Neuronal stem cell (in vitro differentiated cells): Measurements from ENCODE around the gene TP53BP2.

ENCODE experiments used
- DNase-seq: peaks from one replicate; pipeline ENCODE4 v3.0.0-alpha.2; 2013; ENCODE audit warnings: low spot score
- H2AFZ ChIP-seq: one replicate; pipeline ENCODE4 v1.6.1; 2013; ENCODE audit warnings: mild to moderate bottlenecking, low read length, inconsistent platforms
- H2AK5ac ChIP-seq: 2 replicates; pipeline ENCODE4 v1.6.1; 2013; ENCODE audit warnings: low read depth, mild to moderate bottlenecking, inconsistent platforms, low read length, moderate library complexity, mixed read lengths
- H2BK120ac ChIP-seq: 2 replicates; pipeline ENCODE4 v1.6.1; 2013; ENCODE audit warnings: low read depth, mild to moderate bottlenecking, inconsistent platforms, low read length, moderate library complexity, mixed read lengths
- H2BK12ac ChIP-seq: one replicate; pipeline ENCODE4 v1.6.1; 2013; ENCODE audit warnings: low read length, inconsistent platforms
- H2BK15ac ChIP-seq: 2 replicates; pipeline ENCODE4 v1.6.1; 2013; ENCODE audit warnings: mild to moderate bottlenecking, low read length, inconsistent platforms, mixed read lengths
- H2BK5ac ChIP-seq: one replicate; pipeline ENCODE4 v1.6.1; 2013; ENCODE audit warnings: inconsistent platforms, mild to moderate bottlenecking, low read length, moderate library complexity
- H3K14ac ChIP-seq: one replicate; pipeline ENCODE4 v1.6.1; 2013; ENCODE audit warnings: low read length, inconsistent platforms
- H3K18ac ChIP-seq: 2 replicates; pipeline ENCODE4 v1.6.1; 2013; ENCODE audit warnings: low read length, inconsistent platforms
- H3K23ac ChIP-seq: 2 replicates; pipeline ENCODE4 v1.6.1; 2013; ENCODE audit warnings: low read depth, mild to moderate bottlenecking, mixed read lengths, low read length, inconsistent platforms; ENCODE audit not compliant: poor library complexity
- H3K27ac ChIP-seq: replicated peaks from 3 replicates; pipeline ENCODE4 v1.5.1; 2013; ENCODE audit warnings: low read length, inconsistent platforms
- H3K27me3 ChIP-seq, 3 experiments: 2 replicates each; pipeline ENCODE4 v1.6.1; 2013; ENCODE audit warnings: low read length in 3 of 3, mild to moderate bottlenecking in 2 of 3, inconsistent platforms in 1 of 3, low read depth in 1 of 3, mixed read lengths in 1 of 3, moderate library complexity in 1 of 3; ENCODE audit not compliant: control insufficient read depth in 3 of 3, insufficient read depth in 3 of 3
- H3K36me3 ChIP-seq, 2 donors: replicated peaks in 1 of 2; 2 replicates each; pipeline ENCODE4 v1.6.1; 2013; ENCODE audit warnings: low read length in 2 of 2; ENCODE audit not compliant: control insufficient read depth in 2 of 2, insufficient read depth in 2 of 2
- H3K4ac ChIP-seq: 2 replicates; pipeline ENCODE4 v1.6.1; 2013; ENCODE audit warnings: inconsistent platforms, mild to moderate bottlenecking, low read length, moderate library complexity
- H3K4me1 ChIP-seq, 2 donors: 1 replicate in 1 of 2; 2 replicates in 1 of 2; pipeline ENCODE4 v1.6.1; 2013; ENCODE audit warnings: low read length in 2 of 2, low read depth in 1 of 2; ENCODE audit not compliant: control insufficient read depth in 2 of 2, insufficient read depth in 1 of 2
- H3K4me2 ChIP-seq: one replicate; pipeline ENCODE4 v1.6.1; 2013; ENCODE audit warnings: mild to moderate bottlenecking, low read length, inconsistent platforms; ENCODE audit not compliant: insufficient read depth, poor library complexity, severe bottlenecking
- H3K4me3 ChIP-seq, 2 donors: 2 replicates each; pipeline ENCODE4 v1.5.1; 2013; ENCODE audit warnings: low read length in 2 of 2, mild to moderate bottlenecking in 2 of 2, inconsistent platforms in 1 of 2, moderate library complexity in 1 of 2
- H3K79me1 ChIP-seq: one replicate; pipeline ENCODE4 v1.6.1; 2013; ENCODE audit warnings: low read depth, mild to moderate bottlenecking, inconsistent platforms, low read length, moderate library complexity
- H3K9ac ChIP-seq: one replicate; pipeline ENCODE4 v1.6.1; 2013; ENCODE audit warnings: mild to moderate bottlenecking, low read depth, low read length, inconsistent platforms; ENCODE audit not compliant: poor library complexity
- H3K9me3 ChIP-seq, 2 donors: replicated peaks in 1 of 2; 2 replicates each; pipeline versions ENCODE3 to v1.6.1; 2013; ENCODE audit warnings: low read length in 2 of 2, mild to moderate bottlenecking in 2 of 2, inconsistent platforms in 1 of 2, low read depth in 1 of 2, mixed read lengths in 1 of 2, moderate library complexity in 1 of 2; ENCODE audit not compliant: control insufficient read depth in 2 of 2, insufficient read depth in 1 of 2
- H4K8ac ChIP-seq: one replicate; pipeline ENCODE4 v1.6.1; 2013; ENCODE audit warnings: low read depth, mild to moderate bottlenecking, inconsistent platforms, low read length, moderate library complexity
- H4K91ac ChIP-seq: one replicate; pipeline ENCODE4 v1.6.1; 2013; ENCODE audit warnings: low read length, low read depth, mild to moderate bottlenecking, inconsistent platforms; ENCODE audit not compliant: poor library complexity
- WGBS, 2 donors: extraction: QIAGEN DNeasy Blood & Tissue Kit; methylation state at CpG; one replicate each; pipeline ENCODE4 v1.1.7; 2013; ENCODE audit warnings: missing lambda C conversion rate in 2 of 2, mixed read lengths in 1 of 2; ENCODE audit not compliant: insufficient read length in 2 of 2, insufficient replicate concordance in 1 of 2; ENCODE audit errors: extremely low coverage in 2 of 2; 5-methylcytosine and 5-hydroxymethylcytosine counted together

TP53BP2 gene

GRCh38 chr1:223815020-223815853 lies 30.5 kb downstream of the TP53BP2 start:
- Histone ChIP-seq H3K27me3 (no peaks in the 10 kb centered on the region), H3K23ac (no peak overlapping the region), H2AFZ (no peak overlapping the region), H4K8ac (no peak overlapping the region), H3K36me3 (peaks cover 11 to 90% of the 10 kb centered on the region in 2 donors), H3K4ac (no peak overlapping the region), H3K4me3 (no peak overlapping the region), H3K79me1 (no peaks in the 10 kb centered on the region), H2BK12ac (no peak overlapping the region), H2BK120ac (no peak overlapping the region), H2AK5ac (no peak overlapping the region), H3K9ac (no peak overlapping the region), H3K9me3 (no peaks in the 10 kb centered on the region), H2BK5ac (no peak overlapping the region), H3K4me1 (no peaks in the 10 kb centered on the region), H3K4me2 (no peak overlapping the region), H3K18ac (no peak overlapping the region), H3K27ac (no peak overlapping the region), H3K14ac (no peak overlapping the region), H4K91ac (no peak overlapping the region), H2BK15ac (no peak overlapping the region)
- DNase-seq: no peak
- WGBS, 2 donors: no CpG with 5 or more reads among the region's 4 CpGs

- no peaks in the 10 kb centered on the region for H3K79me1 ChIP-seq
- H3K36me3 ChIP-seq: peaks cover 9 to 91% of the 10 kb centered on the region in 2 donors
- H3K14ac ChIP-seq: no peak overlapping the region
- H3K4me2 ChIP-seq: no peak overlapping the region
- H3K18ac ChIP-seq: no peak overlapping the region
- no peak overlapping the region for H2AFZ ChIP-seq
- H2BK15ac ChIP-seq: no peak overlapping the region
- H2BK5ac ChIP-seq: no peak overlapping the region
- no peak overlapping the region for H2BK12ac ChIP-seq
- H4K8ac ChIP-seq: no peak overlapping the region
- no peaks in the 10 kb centered on the region for H3K4me1 ChIP-seq
- no peak overlapping the region for H3K27ac ChIP-seq
- H3K9me3 ChIP-seq: no peaks in the 10 kb centered on the region
- H3K4ac ChIP-seq: no peak overlapping the region
- H2BK120ac ChIP-seq: no peak overlapping the region
- H2AK5ac ChIP-seq: no peak overlapping the region
- DNase-seq: no peak
- H3K23ac ChIP-seq: no peak overlapping the region
- no peaks in the 10 kb centered on the region for H3K27me3 ChIP-seq
- no peak overlapping the region for H3K9ac ChIP-seq
- no peak overlapping the region for H4K91ac ChIP-seq
- H3K4me3 ChIP-seq: no peak overlapping the region
These were observed 32.1 kb downstream of the TP53BP2 start for GRCh38 chr1:223813645-223814044.

GRCh38 chr1:223811634-223812101 lies 34.1 kb downstream of the TP53BP2 start:
- Histone ChIP-seq H3K9ac (no peak overlapping the region), H3K27ac (no peak overlapping the region), H4K91ac (no peak overlapping the region), H3K4me2 (no peak overlapping the region), H3K18ac (no peak overlapping the region), H3K23ac (no peak overlapping the region), H2BK120ac (no peak overlapping the region), H3K4me1 (no peaks in the 10 kb centered on the region), H3K36me3 (peaks cover 10 to 96% of the 10 kb centered on the region in 2 donors), H3K27me3 (no peaks in the 10 kb centered on the region), H3K79me1 (no peaks in the 10 kb centered on the region), H2BK5ac (no peak overlapping the region), H2BK12ac (no peak overlapping the region), H3K4me3 (no peak overlapping the region), H2BK15ac (no peak overlapping the region), H4K8ac (no peak overlapping the region), H3K4ac (no peak overlapping the region), H2AFZ (no peak overlapping the region), H3K14ac (no peak overlapping the region), H3K9me3 (peaks cover 0 to 11% of the 10 kb centered on the region in 2 donors), H2AK5ac (no peak overlapping the region)
- WGBS, 2 donors: no CpG with 5 or more reads among the region's 3 CpGs
- no peak for DNase-seq

GRCh38 chr1:223810586-223810985 lies 35.2 kb downstream of the TP53BP2 start:
- no CpG with 5 or more reads among the region's 2 CpGs for WGBS, 2 donors
- peaks cover 14 to 96% of the 10 kb centered on the region in 2 donors for H3K36me3 ChIP-seq

More at GRCh38 chr1:223810586-223810985, 35.2 kb downstream of the TP53BP2 start:
- Histone ChIP-seq H2AFZ (no peak overlapping the region), H3K4me2 (no peak overlapping the region), H3K14ac (no peak overlapping the region), H3K9me3 (peaks cover 0 to 11% of the 10 kb centered on the region in 2 donors), H3K4ac (no peak overlapping the region), H3K18ac (no peak overlapping the region), H2AK5ac (no peak overlapping the region), H2BK5ac (no peak overlapping the region), H3K27me3 (no peaks in the 10 kb centered on the region), H4K91ac (no peak overlapping the region), H2BK120ac (no peak overlapping the region), H3K4me3 (no peak overlapping the region), H3K23ac (no peak overlapping the region), H3K27ac (no peak overlapping the region), H3K79me1 (no peaks in the 10 kb centered on the region), H3K4me1 (no peaks in the 10 kb centered on the region), H4K8ac (no peak overlapping the region), H3K9ac (no peak overlapping the region), H2BK12ac (no peak overlapping the region), H2BK15ac (no peak overlapping the region)
- no peak for DNase-seq
